Activated CD4-positive, alpha-beta T cell treated with anti-CD3 and anti-CD28 coated beads, Interleukin-2, amount 50 U/mL, for 16 hours (primary cell): Measurements from ENCODE around the gene AQP3.
A peak's percentile ranks its signal among the peaks of the same experiment; 100 is the strongest.
"Not testable (repeated sequence)": the region's sequence is repeated elsewhere in the genome, so short reads cannot be mapped to it uniquely, and the experiment has no call there.

ENCODE experiments used
- DNase-seq: peaks from one replicate; pipeline ENCODE4 v3.0.0-alpha.2; 2020

AQP3 gene

GRCh38 chr9:33464045-33464636 is 16.7 kb upstream of the AQP3 start:
- DNase-seq = no peak

- no peak for DNase-seq
These were observed 15.8 kb upstream of the AQP3 start for GRCh38 chr9:33463151-33463550.

- DNase-seq = no peak
These were observed 14.1 kb upstream of the AQP3 start for GRCh38 chr9:33461492-33461891.

- no peak for DNase-seq
These were observed 13.5 kb upstream of the AQP3 start for GRCh38 chr9:33460854-33461253.

- no peak for DNase-seq
These were observed 11.7 kb upstream of the AQP3 start for GRCh38 chr9:33459115-33459514.

GRCh38 chr9:33458444-33458843 is 11.1 kb upstream of the AQP3 start:
- DNase-seq = peak; percentile 74

- no peak for DNase-seq
These were observed 8.6 kb upstream of the AQP3 start for GRCh38 chr9:33455945-33456344.

- DNase-seq = not testable (repeated sequence)
These were observed 8.1 kb upstream of the AQP3 start for GRCh38 chr9:33455456-33455855.

GRCh38 chr9:33454661-33455026 is 7.3 kb upstream of the AQP3 start:
- not testable (repeated sequence) for DNase-seq

- DNase-seq = no peak
These were observed 6.7 kb upstream of the AQP3 start for GRCh38 chr9:33453999-33454660.

GRCh38 chr9:33453286-33453860 is 6.0 kb upstream of the AQP3 start:
- peak; percentile 41 for DNase-seq

- DNase-seq = peak; percentile 67
These were observed 5.5 kb upstream of the AQP3 start for GRCh38 chr9:33452828-33453271.

- no peak for DNase-seq
These were observed 3.3 kb upstream of the AQP3 start for GRCh38 chr9:33450621-33451146.

- no peak for DNase-seq
These were observed 2.3 kb upstream of the AQP3 start for GRCh38 chr9:33449715-33450114.

- peak; percentile 39 for DNase-seq
These were observed 583 bp upstream of the AQP3 start for GRCh38 chr9:33447799-33448553.

- DNase-seq = peak; percentile 93
These were observed 1.0 kb downstream of the AQP3 start for GRCh38 chr9:33446240-33446945.

GRCh38 chr9:33445389-33446239 is 1.8 kb downstream of the AQP3 start:
- no peak for DNase-seq

- no peak for DNase-seq
These were observed 3.8 kb downstream of the AQP3 start for GRCh38 chr9:33443464-33444154.

- no peak for DNase-seq
These were observed 4.3 kb downstream of the AQP3 start for GRCh38 chr9:33443047-33443446.

- no peak for DNase-seq
These were observed 5.3 kb downstream of the AQP3 start for GRCh38 chr9:33442125-33442524.

- DNase-seq = no peak
These were observed 6.8 kb downstream of the AQP3 start for GRCh38 chr9:33440609-33441008.
